ENCODE data around the gene KIAA1958. TPM values are rescaled to one million over a fixed set of nuclear protein-coding genes. Genes with fewer than 3 reads are reported as not detected.

Gene KIAA1958
- total RNA-seq, 2 donors from 2014 or later, result 7.0 to 42.8 TPM

- TF ChIP-seq CTCF (IDR thresholded peaks at IDR 0.05), result no peak
- TF ChIP-seq POLR2AphosphoS5 (IDR thresholded peaks at IDR 0.05), result no peak
- TF ChIP-seq POLR2A (IDR thresholded peaks at IDR 0.05), result no peak
- Histone ChIP-seq H3K9me3 (no peaks in the 10 kb centered on the region), H3K27me3 (replicated peaks; ENCODE audit: insufficient read depth) (no peaks in the 10 kb centered on the region), H3K4me1 (replicated peaks) (no peaks in the 10 kb centered on the region), H3K4me3 (no peak overlapping the region), H3K27ac (no peak overlapping the region), H3K36me3 (no peaks in the 10 kb centered on the region)
- no peak for DNase-seq (ENCODE audit: low spot score)
- WGBS, result 52% methylated on average over 2 of the region's 2 CpGs
- intact Hi-C loops (cut with DNase I), result no loop called here
These were observed 66.7 kb downstream of the KIAA1958 start for GRCh38 chr9:112553256-112553826.

DNA sequence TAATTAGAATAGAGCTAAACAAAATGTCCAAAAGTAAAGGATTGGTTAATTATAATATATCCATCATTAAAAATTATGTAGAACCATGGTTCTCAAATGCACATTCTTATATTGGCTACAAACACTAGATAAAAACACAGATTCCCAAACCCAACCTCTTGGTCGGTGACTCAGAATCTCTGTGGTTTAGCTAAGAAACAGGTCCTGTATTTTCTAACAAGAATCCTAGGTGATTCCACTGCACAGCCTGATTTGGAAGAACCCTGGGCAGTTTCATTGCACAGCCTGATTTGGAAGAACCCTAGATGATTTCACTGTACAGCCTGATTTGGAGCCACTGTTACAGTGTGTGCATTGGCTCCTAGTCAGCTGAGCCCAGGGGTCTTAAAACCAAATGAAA is 67.9 kb downstream of the KIAA1958 start:
- no peak for DNase-seq (ENCODE audit: low spot score)
- intact Hi-C loops (cut with DNase I), result no loop called here
- Histone ChIP-seq H3K4me1 (replicated peaks) (no peaks in the 10 kb centered on the region), H3K4me3 (no peak overlapping the region), H3K36me3 (no peaks in the 10 kb centered on the region), H3K27ac (no peak overlapping the region), H3K9me3 (no peaks in the 10 kb centered on the region), H3K27me3 (replicated peaks; ENCODE audit: insufficient read depth) (no peaks in the 10 kb centered on the region)
- WGBS, result 0% methylated on average over 1 of the region's 1 CpG
- TF ChIP-seq CTCF (IDR thresholded peaks at IDR 0.05) (no peak), POLR2A (IDR thresholded peaks at IDR 0.05) (no peak), POLR2AphosphoS5 (IDR thresholded peaks at IDR 0.05) (no peak)

GRCh38 chr9:112555101-112555643 is 68.5 kb downstream of the KIAA1958 start:
- TF ChIP-seq POLR2AphosphoS5 (IDR thresholded peaks at IDR 0.05) (no peak), CTCF (IDR thresholded peaks at IDR 0.05) (no peak), POLR2A (IDR thresholded peaks at IDR 0.05) (no peak)
- 92% methylated on average over 3 of the region's 3 CpGs for WGBS
- Histone ChIP-seq H3K9me3 (no peaks in the 10 kb centered on the region), H3K4me3 (no peak overlapping the region), H3K36me3 (no peaks in the 10 kb centered on the region), H3K27me3 (replicated peaks; ENCODE audit: insufficient read depth) (no peaks in the 10 kb centered on the region), H3K4me1 (replicated peaks) (no peaks in the 10 kb centered on the region), H3K27ac (no peak overlapping the region)
- intact Hi-C loops (cut with DNase I), result no loop called here
- no peak for DNase-seq (ENCODE audit: low spot score)

- Histone ChIP-seq H3K4me3 (no peak overlapping the region), H3K9me3 (no peaks in the 10 kb centered on the region), H3K27ac (no peak overlapping the region), H3K36me3 (no peaks in the 10 kb centered on the region), H3K27me3 (replicated peaks; ENCODE audit: insufficient read depth) (no peaks in the 10 kb centered on the region), H3K4me1 (replicated peaks) (no peaks in the 10 kb centered on the region)
- intact Hi-C loops (cut with DNase I), result no loop called here
- 94% methylated on average over 9 of the region's 9 CpGs for WGBS
- DNase-seq (ENCODE audit: low spot score), result no peak
- no peak for TF ChIP-seq CTCF (IDR thresholded peaks at IDR 0.05)
- no peak for TF ChIP-seq POLR2AphosphoS5 (IDR thresholded peaks at IDR 0.05)
- TF ChIP-seq POLR2A (IDR thresholded peaks at IDR 0.05), result no peak
These were observed 69.3 kb downstream of the KIAA1958 start for GRCh38 chr9:112555844-112556482.
